ENCODE data around the gene APOB.

The APOB gene

DNA sequence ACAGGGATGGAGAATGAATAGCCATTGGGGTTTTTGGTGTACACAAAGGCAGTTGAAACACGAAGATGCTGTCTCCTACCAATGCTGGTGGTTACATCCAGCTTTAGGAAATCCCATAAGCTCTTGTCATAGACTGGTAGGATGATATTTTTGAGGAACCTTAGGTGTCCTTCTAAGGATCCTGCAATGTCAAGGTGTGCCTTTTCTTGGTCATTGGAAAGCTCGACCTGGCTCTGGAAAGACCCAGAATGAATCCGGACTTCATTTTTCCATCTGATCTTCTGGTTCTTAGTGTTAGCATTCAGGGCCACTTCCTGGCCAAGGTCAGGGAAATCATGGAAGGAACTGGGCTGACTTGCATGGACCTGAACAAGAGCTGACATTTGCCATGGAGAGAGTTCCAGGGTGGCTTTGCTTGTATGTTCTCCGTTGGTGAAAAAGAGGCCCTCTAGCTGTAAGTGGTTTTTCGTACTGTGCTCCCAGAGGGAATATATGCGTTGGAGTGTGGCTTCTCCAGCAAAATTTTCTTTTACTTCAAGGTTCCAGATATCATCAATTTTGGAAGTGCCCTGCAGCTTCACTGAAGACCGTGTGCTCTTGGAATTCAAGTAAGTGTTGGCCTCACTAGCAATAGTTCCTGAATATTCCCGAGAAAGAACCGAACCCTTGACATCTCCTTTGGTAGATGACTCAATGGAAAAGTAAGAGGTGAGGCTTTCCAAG, 38.0 kb downstream of the APOB start:
- DNase-seq (ENCODE audit: low read depth in 2 of 2): no peak

DNA sequence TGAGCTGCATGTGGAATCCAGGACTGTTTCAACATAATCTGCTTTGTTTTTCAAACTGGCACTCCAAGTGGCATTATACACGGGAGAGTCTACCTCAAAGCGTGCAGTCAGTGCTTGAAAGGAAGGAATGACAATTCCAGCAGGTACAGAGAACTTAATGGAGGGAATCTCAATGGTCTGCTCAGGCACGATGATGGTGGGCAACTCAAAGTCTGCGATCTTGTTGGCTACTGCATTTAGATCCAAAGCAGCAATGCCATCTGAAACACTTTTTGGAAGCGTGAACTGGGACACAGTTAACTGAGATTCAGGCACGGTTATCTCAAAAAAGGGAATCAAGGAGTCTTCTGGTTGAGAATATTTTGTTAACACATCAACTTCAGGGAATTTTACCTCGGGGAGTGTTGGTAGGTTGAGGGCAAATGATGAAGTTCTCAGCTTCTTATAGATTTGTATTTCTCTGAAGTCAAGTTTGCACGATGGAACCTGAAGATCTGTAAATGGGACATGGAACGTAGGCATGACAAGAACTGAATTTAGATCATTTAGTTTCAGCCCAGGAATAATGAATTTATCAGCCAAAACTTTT, 38.7 kb downstream of the APOB start:
- DNase-seq (ENCODE audit: low read depth in 2 of 2): no peak

- DNase-seq (ENCODE audit: low read depth in 2 of 2): no peak
Observed at GRCh38 chr2:21004181-21004572, 39.7 kb downstream of the APOB start.

DNA sequence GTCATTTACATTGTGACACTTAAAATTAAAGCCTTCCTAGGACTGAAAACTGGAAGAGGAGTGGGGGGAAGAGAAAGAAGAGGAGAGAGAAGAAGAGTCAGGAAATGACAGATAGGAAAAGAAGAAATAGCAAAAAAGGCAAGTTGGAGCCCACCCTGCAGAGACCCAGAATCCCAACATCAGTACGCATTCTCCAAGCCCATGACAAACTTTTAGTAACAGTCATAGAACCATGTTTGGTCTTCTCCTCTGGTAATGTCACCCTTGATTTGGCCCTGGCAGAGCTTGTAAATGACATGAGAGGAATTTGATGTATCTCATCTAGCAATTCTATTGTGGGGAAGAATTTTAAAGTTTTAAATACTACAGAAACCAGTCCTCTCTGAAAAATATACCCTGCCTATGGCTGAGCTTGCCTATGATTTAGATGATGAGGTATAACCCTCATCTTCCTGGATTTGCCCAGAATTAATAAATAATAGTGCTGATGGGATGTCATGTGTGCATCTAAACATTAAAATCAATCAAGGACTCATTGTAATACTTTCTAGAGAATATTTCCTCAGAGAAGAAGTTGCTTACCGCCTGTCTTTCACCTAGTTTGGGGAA, 40.2 kb downstream of the APOB start:
- no peak for DNase-seq (ENCODE audit: low read depth in 2 of 2)

GRCh38 chr2:21002814-21003192, 41.1 kb downstream of the APOB start:
- DNase-seq (ENCODE audit: low read depth in 2 of 2): no peak

DNA sequence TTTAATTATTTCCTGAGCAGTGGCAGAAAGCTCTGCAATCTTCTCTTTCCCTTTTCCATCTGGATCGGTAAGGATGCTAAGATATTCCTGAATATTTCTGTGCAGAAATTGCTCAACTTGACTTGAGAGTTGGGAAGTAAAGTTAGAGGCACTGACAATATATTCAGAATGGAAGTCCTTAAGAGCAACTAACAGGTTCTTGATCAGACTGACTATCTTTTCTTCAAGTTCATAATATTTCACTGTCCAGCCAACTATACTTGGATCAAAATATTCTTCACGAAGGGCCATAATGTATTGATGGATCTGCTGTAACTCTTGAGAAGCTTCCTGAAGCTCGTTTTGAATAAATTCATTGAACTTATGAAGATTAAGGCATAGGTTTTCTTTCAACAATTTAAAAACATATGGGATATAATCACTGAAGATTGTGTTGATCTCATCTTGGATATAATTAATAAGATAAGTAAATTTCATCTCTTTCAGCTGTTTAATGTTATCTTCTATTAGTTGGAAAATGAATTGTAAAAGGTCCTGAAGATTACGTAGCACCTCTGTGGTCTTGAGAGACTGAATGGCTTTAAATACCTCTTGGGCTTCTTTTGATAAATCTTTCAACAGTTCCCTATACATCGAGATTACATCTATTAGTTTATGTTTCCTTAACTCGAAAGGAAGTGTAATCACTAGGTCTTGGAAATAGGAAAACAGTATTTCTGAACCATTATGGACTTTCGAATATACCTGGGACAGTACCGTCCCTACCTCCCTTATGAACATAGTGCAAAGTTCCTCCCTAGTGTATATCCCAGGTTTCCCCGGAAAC, 41.7 kb downstream of the APOB start:
- DNase-seq (ENCODE audit: low read depth in 2 of 2): no peak

DNA sequence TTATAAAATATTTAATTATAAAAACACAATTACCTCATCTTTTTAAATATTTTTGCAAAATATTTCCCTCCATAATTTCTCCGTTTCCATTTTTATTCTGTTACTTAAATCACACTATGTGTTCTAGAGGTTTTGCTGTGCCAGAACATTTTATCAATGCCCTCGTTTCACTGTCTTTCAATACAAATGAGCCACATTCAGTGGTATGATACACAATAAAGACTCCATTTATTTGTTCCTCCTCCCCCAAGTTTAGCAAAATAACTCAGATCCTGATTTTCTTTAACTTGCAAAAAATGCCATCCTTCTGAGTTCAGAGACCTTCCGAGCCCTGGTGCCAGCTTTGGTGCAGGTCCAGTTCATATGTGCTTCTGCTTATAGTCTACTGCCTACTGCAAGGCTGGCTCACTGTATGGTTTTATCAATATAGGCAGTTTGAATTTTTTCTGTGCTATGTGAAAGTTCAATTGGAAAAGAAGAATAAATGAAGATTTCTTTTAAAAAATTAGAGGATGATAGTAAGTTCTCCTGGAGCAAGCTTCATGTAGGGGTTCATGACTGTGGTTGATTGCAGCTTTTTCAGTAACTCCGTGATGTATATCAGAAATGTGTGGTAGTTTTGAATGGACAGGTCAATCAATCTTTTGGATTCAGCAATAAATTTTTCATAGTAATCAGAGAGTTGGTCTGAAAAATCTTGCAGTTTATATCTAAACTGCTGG, 42.5 kb downstream of the APOB start:
- DNase-seq (ENCODE audit: low read depth in 2 of 2): no peak

DNA sequence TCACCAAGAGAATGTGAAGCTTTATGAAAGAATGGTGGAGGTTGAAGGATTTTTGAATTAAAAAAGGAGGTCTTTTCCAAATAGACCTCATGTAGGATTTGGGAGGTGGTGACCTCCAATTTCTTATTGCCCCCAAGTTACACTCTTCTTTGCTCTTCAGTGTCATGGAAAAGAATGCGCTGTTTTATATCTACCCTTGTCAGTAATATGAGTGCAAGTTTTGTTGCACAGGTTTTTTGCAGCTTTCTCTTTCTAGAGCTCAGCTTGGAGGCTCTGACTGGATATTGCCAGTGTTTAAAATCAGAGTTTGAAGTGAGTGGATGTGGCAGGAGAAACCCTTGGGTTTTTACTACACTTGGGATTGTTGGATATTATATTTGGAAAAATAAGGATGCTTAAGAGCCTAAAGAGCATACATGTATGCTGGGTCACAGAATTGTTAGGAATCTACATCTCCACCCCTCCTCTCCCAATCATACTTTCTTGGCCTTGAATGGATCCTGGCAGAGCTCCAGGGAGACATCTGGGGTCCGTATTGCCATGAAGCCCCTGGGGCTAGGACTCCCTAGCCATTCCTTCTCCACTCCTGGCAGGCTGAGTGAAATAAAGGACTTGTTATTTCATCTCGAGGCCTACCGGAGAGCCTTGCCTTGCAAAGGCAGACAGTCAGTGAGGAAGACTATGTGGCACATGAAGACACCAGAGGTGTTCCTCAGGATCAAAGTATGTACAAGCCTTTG, 43.8 kb downstream of the APOB start:
- DNase-seq (ENCODE audit: low read depth in 2 of 2): no peak

DNA sequence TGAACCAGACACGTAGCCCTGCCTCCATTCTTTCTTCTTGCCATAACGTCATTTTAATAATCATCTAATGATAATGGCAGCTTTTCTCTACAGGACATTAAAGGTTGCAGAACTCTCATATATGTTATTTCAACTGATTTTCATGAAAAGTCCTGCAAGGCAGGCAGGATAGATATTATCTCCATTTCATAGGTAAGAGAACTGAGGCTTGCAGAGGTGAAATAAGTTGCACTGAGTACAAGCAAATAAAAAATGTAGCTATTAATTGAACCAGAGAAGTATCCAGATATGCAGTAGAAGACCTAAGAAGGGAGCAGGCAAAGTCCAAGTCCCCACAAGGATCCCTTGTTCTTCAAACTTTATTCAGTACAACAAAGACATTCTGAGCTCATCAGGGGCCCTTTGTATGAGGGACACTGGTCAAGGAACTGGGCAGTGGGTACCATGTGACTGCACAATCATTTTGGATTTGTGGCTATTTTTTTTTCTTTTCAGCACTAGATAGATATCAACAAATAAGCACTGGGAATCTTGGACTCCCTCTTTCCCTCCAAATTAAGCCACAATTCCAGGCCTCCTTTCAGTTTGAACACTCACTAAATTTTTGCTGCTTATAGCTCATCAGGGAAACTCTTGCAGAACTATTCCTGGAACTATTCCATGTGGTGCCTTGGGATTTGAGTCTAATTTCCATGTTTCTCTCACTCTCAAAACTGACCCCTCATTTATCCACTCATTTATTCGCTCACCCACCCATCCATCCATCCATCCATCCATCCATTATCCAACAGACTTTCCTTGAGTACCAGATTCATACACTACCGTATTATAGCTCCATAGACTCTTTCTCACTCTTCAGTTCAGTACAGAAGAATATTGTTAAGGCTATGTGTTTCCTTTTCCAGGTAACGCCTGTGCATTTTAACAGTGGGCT, 44.6 kb downstream of the APOB start:
- no peak for DNase-seq (ENCODE audit: low read depth in 2 of 2)

- no peak for DNase-seq (ENCODE audit: low read depth in 2 of 2)
Observed at GRCh38 chr2:20997953-20998722, 45.7 kb downstream of the APOB start.

DNA sequence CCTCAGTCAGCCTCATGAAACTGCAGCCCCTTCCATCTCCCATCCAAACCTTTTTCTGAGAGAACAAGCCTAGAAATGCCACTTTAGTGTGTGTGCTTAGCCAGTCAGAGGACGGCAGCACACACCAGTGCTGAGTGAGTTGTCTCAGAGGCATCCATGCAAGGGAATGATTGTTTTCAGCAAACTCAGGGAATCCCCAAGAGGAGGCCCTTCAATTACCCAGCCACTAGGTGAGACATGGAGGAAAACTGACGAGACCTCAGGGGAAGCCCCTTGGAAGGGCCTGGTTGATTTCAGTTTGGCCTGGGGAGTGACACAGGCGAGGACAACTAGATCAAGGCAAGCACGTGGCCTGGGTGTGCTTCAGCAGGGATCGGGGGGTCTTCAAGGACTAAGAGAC, 49.7 kb downstream of the APOB start:
- DNase-seq (ENCODE audit: low read depth in 2 of 2): no peak

GRCh38 chr2:20992201-20992711, 51.6 kb downstream of the APOB start:
- DNase-seq (ENCODE audit: low read depth in 2 of 2): no peak

GRCh38 chr2:20990442-20991430, 53.1 kb downstream of the APOB start:
- DNase-seq (ENCODE audit: low read depth in 2 of 2): no peak

- no peak for DNase-seq (ENCODE audit: low read depth in 2 of 2)
Observed at GRCh38 chr2:20989404-20989803, 54.5 kb downstream of the APOB start.

- no peak for DNase-seq (ENCODE audit: low read depth in 2 of 2)
Observed at GRCh38 chr2:20988905-20989304, 55.0 kb downstream of the APOB start.

- no peak for DNase-seq (ENCODE audit: low read depth in 2 of 2)
Observed at GRCh38 chr2:20986024-20986939, 57.6 kb downstream of the APOB start.

GRCh38 chr2:20985062-20985461, 58.8 kb downstream of the APOB start:
- DNase-seq (ENCODE audit: low read depth in 2 of 2): no peak

All from fibroblast of skin of left quadriceps (primary cell).